Endothelial cell (in vitro differentiated cells): ENCODE measurements around the gene PLK1. TPM values are rescaled to one million over a fixed set of nuclear protein-coding genes. Genes with fewer than 3 reads are reported as not detected.

Experiments used
- DNase-seq: peaks from one replicate; pipeline ENCODE4 v3.0.0; 2021; ENCODE audit warnings: low spot score
- H3K27ac Mint-ChIP-seq: one replicate; pipeline ENCODE4 v1.8.0; 2021; ENCODE audit warnings: mixed read lengths, inconsistent platforms; ENCODE audit not compliant: unreplicated experiment
- H3K27me3 Mint-ChIP-seq: one replicate; pipeline ENCODE4 v1.8.0; 2021; ENCODE audit warnings: mild to moderate bottlenecking, moderate library complexity, mixed read lengths, inconsistent platforms; ENCODE audit not compliant: unreplicated experiment
- H3K36me3 Mint-ChIP-seq: one replicate; pipeline ENCODE4 v1.8.0; 2021; ENCODE audit warnings: mild to moderate bottlenecking, low read depth, mixed read lengths, inconsistent platforms; ENCODE audit not compliant: unreplicated experiment
- H3K4me1 Mint-ChIP-seq: one replicate; pipeline ENCODE4 v1.8.0; 2021; ENCODE audit warnings: mild to moderate bottlenecking, mixed read lengths, inconsistent platforms; ENCODE audit not compliant: unreplicated experiment
- H3K4me3 Mint-ChIP-seq: one replicate; pipeline ENCODE4 v1.8.0; 2021; ENCODE audit warnings: mild to moderate bottlenecking, mixed read lengths, inconsistent platforms; ENCODE audit not compliant: unreplicated experiment
- H3K9me3 Mint-ChIP-seq: one replicate; pipeline ENCODE4 v1.8.0; 2021; ENCODE audit warnings: mixed read lengths, inconsistent platforms; ENCODE audit not compliant: unreplicated experiment
- total RNA-seq: library from RNA; stranded (reverse); fragmentation: NEBNext Ultra II Directional; extraction: Animal tissue kit (Norgen Biotek cat#: 25700); gene quantifications from one replicate; pipeline ENCODE4 v1.2.1, GENCODE V29; 2021; ENCODE audit not compliant: unreplicated experiment
- TF ChIP-seq, protein P1 (sequence below): fragments of 200-600 bp; sonication (generic); IDR thresholded peaks from one replicate; pipeline ENCODE4 v1.5.0; 2021; ENCODE audit warnings: antibody characterized with exemption; ENCODE audit not compliant: unreplicated experiment

PLK1 gene
- total RNA-seq, 1 donor from 2014 or later = 16.0 TPM

DNA sequence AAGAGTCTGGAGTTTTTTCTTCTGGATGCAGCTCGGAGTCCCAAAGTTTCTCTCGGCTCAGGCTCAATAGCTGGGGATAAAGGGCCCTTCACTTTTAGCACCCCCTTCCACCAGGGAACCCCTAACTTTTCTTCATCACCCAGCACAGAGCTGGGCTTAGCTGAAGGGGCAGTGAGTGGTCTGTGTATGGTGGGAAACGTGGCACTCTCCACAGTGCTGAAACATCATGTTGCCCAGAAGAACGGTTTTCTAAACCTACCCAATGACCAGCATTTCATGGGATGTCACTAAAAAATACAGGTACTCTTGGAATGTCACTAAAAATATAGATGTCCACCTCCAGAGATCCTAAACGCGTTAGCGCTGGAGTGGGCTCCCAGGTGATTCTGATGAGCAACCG, 22.4 kb downstream of the PLK1 start:
- Mint-ChIP-seq H3K4me1 (no peaks in the 10 kb centered on the region), H3K36me3 (peaks cover 4% of the 10 kb centered on the region), H3K9me3 (no peaks in the 10 kb centered on the region), H3K4me3 (no peak overlapping the region), H3K27me3 (peaks cover 7% of the 10 kb centered on the region), H3K27ac (no peak overlapping the region)
- DNase-seq = no peak
- TF ChIP-seq, protein P1, sequence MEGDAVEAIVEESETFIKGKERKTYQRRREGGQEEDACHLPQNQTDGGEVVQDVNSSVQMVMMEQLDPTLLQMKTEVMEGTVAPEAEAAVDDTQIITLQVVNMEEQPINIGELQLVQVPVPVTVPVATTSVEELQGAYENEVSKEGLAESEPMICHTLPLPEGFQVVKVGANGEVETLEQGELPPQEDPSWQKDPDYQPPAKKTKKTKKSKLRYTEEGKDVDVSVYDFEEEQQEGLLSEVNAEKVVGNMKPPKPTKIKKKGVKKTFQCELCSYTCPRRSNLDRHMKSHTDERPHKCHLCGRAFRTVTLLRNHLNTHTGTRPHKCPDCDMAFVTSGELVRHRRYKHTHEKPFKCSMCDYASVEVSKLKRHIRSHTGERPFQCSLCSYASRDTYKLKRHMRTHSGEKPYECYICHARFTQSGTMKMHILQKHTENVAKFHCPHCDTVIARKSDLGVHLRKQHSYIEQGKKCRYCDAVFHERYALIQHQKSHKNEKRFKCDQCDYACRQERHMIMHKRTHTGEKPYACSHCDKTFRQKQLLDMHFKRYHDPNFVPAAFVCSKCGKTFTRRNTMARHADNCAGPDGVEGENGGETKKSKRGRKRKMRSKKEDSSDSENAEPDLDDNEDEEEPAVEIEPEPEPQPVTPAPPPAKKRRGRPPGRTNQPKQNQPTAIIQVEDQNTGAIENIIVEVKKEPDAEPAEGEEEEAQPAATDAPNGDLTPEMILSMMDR = no peak

DNA sequence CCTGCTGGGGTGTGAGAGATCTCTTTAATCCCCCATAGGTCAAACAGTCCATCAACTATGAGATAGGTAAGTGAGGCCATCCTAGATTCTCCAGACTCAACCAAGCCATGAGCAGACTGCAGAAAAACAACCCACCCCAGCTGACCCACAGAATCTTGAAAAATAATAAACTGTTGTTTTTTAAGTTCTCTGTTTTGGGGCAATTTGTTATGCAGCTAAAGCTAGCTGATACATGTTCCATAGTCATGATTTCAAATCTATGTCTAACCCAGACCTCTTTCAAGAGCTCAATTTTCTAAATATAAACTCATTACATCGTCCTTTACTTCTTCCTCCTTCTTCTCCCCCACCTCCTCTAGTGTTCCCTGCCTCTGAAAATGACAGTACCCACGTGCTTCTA, 24.3 kb downstream of the PLK1 start:
- H3K27ac Mint-ChIP-seq = no peak overlapping the region
- no peak for DNase-seq
- peak overlapping the region; percentile 7 for H3K4me3 Mint-ChIP-seq
- H3K36me3 Mint-ChIP-seq = peaks cover 4% of the 10 kb centered on the region
- peaks cover 7% of the 10 kb centered on the region for H3K27me3 Mint-ChIP-seq
- no peaks in the 10 kb centered on the region for H3K4me1 Mint-ChIP-seq
- no peaks in the 10 kb centered on the region for H3K9me3 Mint-ChIP-seq
- TF ChIP-seq, protein P1 = no peak

DNA sequence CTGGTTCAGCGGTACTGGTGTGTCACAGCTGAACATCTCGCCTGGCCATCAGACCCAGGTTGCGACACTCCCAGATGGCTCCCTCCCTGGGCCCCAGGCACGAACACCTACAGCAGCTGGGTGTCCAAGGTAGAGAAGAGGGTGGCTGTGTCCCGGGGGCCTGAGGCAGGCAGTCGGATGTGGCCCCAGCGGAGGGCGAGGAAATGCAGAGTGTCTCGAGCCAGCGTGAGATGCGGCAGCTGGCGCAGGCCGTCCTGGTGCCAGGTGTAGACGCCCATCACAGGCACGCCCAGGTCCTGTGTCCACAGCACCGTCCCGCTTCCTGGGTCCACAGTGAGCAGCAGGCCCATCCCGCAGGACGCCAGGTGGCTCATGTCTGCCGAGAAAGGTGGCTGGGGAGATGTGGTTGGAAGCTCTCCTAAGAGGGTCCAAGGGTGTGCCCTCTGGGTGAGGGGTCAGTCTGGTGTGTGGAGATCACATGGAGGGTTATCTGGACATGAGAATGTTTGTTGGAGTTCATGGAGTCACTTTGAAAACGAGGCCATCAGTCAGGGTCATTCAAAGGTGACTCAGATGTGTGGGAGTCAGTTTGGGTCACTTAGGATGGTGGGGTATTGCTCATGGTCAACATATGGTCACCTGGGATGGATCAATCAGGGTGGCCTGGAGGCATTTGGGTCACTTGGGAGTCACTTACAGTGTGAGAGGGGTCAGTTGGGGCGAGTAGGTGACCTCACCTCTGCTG, 26.3 kb downstream of the PLK1 start:
- H3K4me1 Mint-ChIP-seq = no peaks in the 10 kb centered on the region
- H3K4me3 Mint-ChIP-seq = no peak overlapping the region
- no peak overlapping the region for H3K27ac Mint-ChIP-seq
- peaks cover 7% of the 10 kb centered on the region for H3K27me3 Mint-ChIP-seq
- no peak for DNase-seq
- TF ChIP-seq, protein P1 = no peak
- peaks cover 4% of the 10 kb centered on the region for H3K36me3 Mint-ChIP-seq
- no peaks in the 10 kb centered on the region for H3K9me3 Mint-ChIP-seq

DNA sequence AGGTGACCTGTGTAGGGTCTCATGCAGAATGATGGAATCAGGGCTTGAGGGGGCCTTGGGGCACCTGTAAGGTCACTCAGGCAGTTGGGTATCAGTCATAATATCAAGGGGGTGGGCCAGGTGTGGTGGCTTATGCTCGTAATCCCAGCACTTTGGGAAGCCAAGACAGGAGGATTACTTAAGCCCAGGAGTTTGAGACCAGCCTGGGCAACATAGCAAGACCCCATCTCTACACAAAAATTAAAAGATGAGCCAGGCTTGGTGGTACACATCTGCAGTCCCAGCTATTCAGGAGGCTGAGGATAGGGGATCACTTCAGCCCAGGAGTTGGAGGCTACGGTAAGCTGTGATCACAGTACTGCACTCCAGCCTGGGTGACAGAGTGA, 26.8 kb downstream of the PLK1 start:
- Mint-ChIP-seq H3K4me3 (no peak overlapping the region), H3K4me1 (no peaks in the 10 kb centered on the region), H3K27ac (no peak overlapping the region), H3K9me3 (no peaks in the 10 kb centered on the region), H3K27me3 (peaks cover 7% of the 10 kb centered on the region), H3K36me3 (peaks cover 8% of the 10 kb centered on the region)
- DNase-seq = no peak
- TF ChIP-seq, protein P1 = no peak

DNA sequence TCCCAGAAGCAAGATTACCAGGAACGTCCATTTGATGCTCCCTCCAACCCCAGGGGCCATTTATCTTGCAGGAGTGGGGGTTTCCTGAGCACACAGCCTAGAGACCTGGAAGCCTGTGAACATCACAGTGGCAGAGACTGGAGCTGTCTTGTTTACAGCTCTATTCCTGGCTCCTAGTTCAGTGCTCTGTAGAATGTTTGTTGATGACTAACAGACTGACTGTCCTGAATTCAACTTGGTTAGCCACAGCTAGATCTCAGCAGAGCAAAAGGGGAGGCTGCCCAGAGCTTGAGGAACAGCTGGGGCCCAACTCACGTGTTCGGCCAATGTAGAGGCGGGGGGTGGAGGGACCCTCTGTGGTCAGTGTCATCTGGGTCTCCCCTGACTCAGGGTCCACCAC, 27.8 kb downstream of the PLK1 start:
- Mint-ChIP-seq H3K36me3 (peaks cover 8% of the 10 kb centered on the region), H3K9me3 (no peaks in the 10 kb centered on the region), H3K4me3 (no peak overlapping the region), H3K4me1 (no peaks in the 10 kb centered on the region), H3K27me3 (peaks cover 7% of the 10 kb centered on the region), H3K27ac (no peak overlapping the region)
- no peak for DNase-seq
- TF ChIP-seq, protein P1 = no peak
